ENCODE data around the gene PRDX6.
"Not testable (repeated sequence)": the region's sequence is repeated elsewhere in the genome, so short reads cannot be mapped to it uniquely, and the experiment has no call there.

PRDX6 gene

GRCh38 chr1:173469656-173470055 is 7.5 kb upstream of the PRDX6 start:
- no peak for DNase-seq

GRCh38 chr1:173470608-173471007 is 6.5 kb upstream of the PRDX6 start:
- no peak for DNase-seq

- no peak for DNase-seq
These were observed 3.5 kb upstream of the PRDX6 start for GRCh38 chr1:173473599-173474011.

- DNase-seq, result peak; percentile 68
These were observed 2.9 kb upstream of the PRDX6 start for GRCh38 chr1:173474097-173474779.

GRCh38 chr1:173474780-173475421 is 2.2 kb upstream of the PRDX6 start:
- DNase-seq, result peak; percentile 9

- DNase-seq, result peak; percentile 35
These were observed 1.5 kb upstream of the PRDX6 start for GRCh38 chr1:173475564-173476196.

GRCh38 chr1:173476197-173476664 is 904 bp upstream of the PRDX6 start:
- DNase-seq, result no peak

GRCh38 chr1:173476665-173477285 is 360 bp upstream of the PRDX6 start:
- peak; percentile 92 for DNase-seq

- no peak for DNase-seq
These were observed 1.0 kb downstream of the PRDX6 start for GRCh38 chr1:173478094-173478674.

- DNase-seq, result no peak
These were observed 2.5 kb downstream of the PRDX6 start for GRCh38 chr1:173479649-173480048.

GRCh38 chr1:173481195-173481772 is 4.1 kb downstream of the PRDX6 start:
- no peak for DNase-seq

GRCh38 chr1:173482683-173483082 is 5.5 kb downstream of the PRDX6 start:
- DNase-seq, result no peak

- DNase-seq, result no peak
These were observed 7.1 kb downstream of the PRDX6 start for GRCh38 chr1:173484276-173484675.

GRCh38 chr1:173485401-173485800 is 8.3 kb downstream of the PRDX6 start:
- DNase-seq, result no peak

GRCh38 chr1:173488001-173488400 is 10.9 kb downstream of the PRDX6 start:
- no peak for DNase-seq

- DNase-seq, result no peak
These were observed 12.0 kb downstream of the PRDX6 start for GRCh38 chr1:173489149-173489600.

- no peak for DNase-seq
These were observed 12.8 kb downstream of the PRDX6 start for GRCh38 chr1:173489929-173490328.

GRCh38 chr1:173491508-173491907 is 14.4 kb downstream of the PRDX6 start:
- no peak for DNase-seq

GRCh38 chr1:173493125-173493524 is 16.0 kb downstream of the PRDX6 start:
- DNase-seq, result not testable (repeated sequence)

GRCh38 chr1:173495609-173496267 is 18.6 kb downstream of the PRDX6 start:
- no peak for DNase-seq

GRCh38 chr1:173496757-173497320 is 19.7 kb downstream of the PRDX6 start:
- no peak for DNase-seq

- no peak for DNase-seq
These were observed 22.6 kb downstream of the PRDX6 start for GRCh38 chr1:173499729-173500128.

Data from NCI-H1092 treated with DMSO at 0.1 percent for 48 hours (cell line).